Activated CD4-positive, alpha-beta T cell treated with anti-CD3 and anti-CD28 coated beads, Interleukin-2, amount 50 U/mL, for 16 hours (primary cell): Measurements from ENCODE around the gene GEMIN4.

ENCODE experiments used
- DNase-seq: peaks from one replicate; pipeline ENCODE4 v3.0.0-alpha.2; 2020

Gene GEMIN4

DNA sequence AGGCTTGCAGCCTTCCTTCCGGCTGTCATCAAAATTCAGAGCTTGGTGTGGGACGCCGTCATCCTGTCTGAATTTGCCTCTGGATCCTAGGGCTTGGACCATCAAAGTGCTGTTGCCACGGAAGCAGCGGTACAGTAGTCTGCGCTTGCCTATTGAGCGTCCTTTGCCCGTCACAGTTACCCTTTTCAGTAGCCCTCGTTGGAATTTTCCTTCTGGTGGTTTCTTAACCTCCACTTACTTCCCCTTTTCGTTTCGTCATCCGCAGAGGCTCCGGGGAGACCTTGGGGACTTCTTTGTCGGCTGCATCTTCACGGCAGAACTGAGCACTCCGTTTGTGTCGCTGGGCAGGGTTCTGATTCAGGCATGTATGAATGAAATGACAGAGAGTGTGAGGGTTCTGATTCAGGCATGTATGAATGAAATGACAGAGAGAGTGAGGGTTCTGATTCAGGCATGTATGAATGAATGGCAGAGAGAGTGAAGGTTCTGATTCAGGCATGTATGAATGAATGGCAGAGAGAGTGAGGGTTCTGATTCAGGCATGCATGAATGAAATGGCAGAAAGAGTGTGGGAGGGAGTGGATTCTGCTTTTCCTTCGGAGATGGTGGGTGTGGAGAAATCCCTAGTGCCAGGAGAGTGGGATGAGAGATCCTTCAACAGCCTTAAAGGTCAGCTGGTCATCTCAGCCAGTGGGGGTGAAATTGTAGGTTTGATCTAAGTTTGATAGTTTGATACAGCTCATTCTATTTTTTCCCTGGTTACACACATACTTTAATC lies 11.6 kb downstream of the GEMIN4 start:
- peak; percentile 51 for DNase-seq

DNA sequence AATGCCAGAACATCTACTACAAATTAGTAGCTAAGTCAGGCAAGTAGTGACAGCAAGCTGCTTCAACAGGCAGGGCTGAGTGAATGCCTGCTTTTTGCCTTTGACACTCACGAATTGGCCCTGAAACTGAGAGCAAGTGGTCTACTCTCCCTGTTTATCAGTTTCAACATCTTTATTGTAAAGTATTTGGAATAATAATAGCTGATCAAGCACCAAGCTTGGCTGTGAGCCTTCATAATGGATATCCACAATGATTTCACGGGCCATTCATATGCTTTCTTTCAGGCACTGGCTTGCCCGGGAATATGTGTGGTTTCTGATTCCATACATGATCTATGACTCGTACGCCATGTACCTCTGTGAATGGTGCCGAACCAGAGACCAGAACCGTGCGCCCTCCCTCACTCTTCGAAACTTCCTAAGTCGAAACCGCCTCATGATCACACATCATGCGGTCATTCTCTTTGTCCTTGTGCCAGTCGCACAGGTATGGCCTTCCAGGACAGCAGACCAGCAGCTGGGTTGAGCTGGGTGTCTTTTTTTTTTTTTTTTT lies 14.4 kb downstream of the GEMIN4 start:
- DNase-seq: no peak

DNA sequence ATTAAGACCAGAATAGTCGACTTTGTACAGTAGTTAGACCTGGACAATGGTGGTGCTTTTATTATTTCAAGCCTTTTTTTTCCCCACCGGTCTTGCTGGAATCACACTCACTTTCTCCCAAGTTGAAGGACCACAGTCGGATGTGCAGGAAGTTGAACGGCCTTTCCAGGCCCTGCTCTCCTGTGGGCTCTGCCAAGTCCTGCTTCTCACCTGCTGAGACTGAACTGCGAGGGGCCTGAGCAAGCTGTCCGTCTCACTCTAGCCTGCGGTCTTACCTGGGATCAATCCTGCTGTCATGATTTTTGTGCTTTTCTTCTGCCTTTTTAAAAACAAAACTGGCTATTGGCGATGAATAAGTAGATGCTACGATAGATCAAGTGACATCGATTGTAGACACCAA lies 18.3 kb downstream of the GEMIN4 start:
- DNase-seq: no peak

DNA sequence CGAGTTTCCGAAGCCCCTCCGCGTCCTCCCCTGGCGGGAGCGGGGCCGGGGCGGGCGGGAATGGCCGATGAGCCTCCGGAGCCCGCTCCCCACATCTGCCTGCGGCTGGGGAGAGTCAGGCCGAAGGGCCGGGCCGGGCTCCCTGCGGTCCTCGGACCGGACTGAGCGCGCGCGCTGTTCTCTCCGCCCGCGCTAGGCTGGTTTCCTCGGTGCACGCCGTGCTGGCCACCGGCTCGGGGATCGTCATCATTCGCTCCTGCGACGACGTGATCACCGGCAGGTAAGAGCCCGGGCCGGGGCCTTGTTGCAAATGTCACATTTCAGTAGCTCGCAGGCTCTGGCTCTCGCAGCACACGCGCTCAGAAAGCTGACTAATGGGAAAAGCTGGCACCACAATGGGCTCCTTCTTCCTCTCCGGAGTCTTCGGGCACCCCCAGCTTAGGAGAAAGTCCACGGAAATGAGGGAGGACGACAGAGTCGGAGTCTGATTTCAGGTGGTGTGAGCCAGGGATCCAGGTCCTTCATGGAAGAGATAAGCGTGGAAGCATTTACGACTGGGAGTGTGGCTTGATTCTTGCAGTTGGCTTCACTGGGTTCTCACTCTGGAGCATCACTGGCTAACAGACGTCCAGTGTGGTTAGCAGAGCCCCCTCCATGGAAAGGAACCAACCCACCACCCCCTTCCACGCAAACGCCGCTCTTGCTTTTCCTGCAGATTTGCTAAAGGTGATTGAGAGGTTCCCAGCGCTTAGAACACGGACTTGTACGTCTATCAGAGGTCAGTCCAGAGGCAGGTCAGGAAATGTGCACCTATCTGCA lies 19.0 kb downstream of the GEMIN4 start:
- DNase-seq: peak; percentile 52

DNA sequence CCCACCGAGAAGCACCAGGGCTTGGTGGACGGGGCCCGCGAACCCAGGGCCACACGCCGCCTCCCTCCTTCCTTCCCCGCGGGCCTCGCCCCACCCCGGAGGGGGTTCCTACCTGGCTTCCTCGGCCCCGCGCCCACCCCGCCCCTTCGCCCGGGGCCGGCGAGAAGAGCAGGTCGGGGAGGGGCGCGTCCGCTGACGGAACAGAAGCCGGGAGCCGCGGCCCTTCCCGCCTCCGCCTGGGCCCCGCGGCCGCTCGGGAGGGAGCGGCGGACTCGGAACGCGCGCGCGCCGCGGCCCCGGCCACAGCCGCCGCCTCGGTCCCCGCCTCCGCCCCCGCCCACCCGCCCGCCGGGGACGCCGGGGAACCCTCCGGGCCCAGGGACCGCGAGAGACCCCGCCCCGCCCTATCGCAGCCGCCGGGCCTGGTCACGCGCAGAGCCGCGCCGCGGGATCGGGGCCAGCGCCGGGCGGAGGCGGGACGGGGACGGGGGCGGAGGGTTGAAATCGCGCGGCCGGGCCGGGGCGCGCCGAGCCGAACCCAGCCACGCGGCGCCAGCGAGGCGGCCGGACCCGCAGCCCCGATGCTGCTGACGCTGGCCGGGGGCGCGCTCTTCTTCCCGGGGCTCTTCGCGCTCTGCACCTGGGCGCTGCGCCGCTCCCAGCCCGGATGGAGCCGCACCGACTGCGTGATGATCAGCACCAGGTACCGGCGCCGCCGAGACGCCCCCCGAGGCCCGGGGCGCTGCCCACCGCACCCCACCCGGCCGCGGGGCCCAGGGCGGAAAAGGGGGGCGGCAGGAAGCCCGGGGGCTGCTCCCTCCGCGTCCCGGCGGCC lies 19.8 kb downstream of the GEMIN4 start, which contains the start of gene TLCD3A:
TLCD3A (plus strand) TSS at position 530 of the 835 bp plus-strand sequence; CDS start at position 582, 52 bp downstream.
- peak; percentile 46 for DNase-seq

DNA sequence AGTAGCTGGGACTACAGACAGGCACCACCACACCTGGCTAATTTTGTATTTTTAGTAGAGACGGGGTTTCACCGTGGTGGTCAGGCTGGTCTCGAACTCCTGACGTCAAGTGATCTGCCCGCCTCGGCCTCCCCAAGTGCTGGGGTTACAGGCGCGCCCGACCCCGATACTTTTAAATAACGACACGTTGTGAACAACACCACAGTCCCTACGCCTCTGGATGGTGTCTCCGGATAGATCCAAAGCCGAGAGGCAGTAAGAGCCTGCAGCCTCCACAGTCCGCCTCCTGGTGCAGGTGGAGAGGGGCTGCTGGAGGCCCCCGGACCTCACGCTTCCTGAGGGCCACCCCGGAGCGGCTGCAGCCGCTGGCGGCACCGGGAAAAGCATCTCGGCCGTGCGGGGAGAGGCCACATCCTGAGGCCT lies 20.4 kb downstream of the GEMIN4 start:
- no peak for DNase-seq

DNA sequence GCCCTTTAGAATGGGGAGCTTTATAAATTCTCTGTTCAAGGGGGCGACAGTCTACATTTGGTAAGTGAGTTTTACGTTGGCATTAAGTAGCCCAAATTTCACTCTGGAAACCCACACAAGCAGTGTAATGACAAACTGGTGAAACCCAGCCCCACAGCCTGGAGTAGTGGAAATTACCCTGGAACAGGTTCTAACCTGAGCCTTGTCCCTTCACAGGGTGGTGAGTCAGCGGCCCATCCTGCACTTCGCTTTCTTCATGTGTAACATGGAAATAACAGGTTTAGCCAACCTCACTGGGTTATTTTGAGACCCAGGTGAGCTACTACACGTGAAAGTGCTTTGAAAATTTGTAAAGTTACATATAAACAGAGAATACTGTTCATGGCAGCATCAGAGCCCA lies 23.2 kb downstream of the GEMIN4 start:
- no peak for DNase-seq

DNA sequence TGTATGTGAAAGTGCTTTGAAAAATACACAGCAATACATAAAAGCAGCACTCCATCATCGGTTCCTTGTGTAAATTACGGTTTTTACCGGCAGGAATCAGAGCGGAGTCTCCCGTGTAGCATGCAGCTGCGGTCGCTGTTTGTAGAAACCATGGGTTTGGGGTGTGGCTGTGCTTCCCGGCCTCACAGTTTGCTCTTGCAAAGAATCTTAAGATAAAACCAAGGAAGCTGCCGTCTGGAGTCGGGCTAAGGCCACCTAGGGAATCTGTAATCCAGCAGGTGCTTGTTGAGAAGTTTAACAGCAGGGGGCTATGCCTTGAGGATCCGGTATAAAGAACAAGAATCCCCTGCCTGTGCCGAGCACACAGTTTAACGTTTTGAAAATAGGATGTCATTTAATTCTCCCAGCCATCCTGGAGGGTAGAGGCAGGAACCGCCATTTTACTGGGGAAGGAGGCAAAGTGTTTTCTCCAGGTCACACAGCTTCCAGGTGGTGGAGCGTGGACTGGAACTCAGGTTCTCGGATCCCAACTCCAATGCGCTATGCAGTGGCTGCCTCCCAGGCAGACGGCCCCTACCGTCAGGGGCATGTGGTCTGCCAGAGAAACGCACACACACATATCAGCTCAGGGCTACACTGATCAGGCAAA lies 25.7 kb downstream of the GEMIN4 start:
- no peak for DNase-seq

DNA sequence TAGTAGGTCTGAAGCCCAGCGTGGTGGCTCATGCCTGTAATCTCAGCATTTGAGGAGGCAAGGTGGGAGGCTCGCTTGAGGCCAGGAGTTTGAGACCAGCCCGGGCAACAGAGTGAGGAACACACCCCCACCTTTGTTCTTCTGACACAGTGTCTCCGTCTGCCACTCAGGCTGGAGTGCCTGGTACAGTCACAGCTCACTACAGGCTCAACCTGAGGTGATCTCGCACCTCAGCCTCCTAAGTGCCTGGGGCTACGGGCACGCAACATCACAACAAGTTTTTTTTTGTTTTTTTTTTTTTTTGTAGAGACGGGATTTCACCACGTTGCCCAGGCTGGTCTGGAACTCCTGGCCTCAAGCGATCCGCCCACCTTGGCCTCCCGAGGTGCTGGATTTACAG lies 26.3 kb downstream of the GEMIN4 start:
- DNase-seq: no peak

DNA sequence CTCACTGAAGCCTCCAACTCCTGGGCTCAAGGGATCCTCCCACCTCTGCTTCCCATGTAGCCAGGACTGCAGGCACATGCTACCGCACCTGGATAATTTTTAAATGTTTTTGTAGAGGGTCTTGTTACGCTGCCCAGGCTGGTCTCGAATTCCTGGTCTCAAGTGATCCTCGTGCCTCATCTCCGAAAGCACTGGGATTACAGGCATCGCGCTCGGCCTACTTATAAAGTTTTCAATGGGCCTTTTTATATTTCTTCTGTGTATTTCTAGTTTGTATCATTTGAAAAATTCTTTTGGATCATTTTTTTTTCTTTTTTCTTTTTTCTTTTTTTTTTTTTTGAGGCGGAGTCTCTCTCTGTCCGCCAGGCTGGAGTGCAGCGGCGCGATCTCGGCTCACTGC lies 27.0 kb downstream of the GEMIN4 start:
- DNase-seq: no peak

DNA sequence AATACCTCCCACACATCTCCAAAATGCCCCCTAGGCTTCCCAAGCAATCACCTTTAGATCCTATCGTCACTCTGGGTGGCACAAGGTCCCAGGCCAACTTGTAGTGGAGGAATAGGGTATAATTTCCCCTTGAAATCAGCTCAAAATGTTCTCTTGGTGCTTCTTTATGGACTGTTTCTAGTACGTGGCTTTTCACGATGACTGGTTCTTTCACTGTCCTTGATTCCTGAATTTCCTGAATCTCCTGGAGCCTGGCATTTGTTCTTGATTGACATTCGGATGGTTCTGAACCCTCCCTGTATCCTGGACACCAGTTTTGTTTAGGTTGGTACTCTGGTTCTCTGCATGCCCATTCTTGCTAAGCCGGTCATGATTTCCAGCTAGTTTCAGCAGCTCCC lies 30.5 kb downstream of the GEMIN4 start:
- DNase-seq: no peak

DNA sequence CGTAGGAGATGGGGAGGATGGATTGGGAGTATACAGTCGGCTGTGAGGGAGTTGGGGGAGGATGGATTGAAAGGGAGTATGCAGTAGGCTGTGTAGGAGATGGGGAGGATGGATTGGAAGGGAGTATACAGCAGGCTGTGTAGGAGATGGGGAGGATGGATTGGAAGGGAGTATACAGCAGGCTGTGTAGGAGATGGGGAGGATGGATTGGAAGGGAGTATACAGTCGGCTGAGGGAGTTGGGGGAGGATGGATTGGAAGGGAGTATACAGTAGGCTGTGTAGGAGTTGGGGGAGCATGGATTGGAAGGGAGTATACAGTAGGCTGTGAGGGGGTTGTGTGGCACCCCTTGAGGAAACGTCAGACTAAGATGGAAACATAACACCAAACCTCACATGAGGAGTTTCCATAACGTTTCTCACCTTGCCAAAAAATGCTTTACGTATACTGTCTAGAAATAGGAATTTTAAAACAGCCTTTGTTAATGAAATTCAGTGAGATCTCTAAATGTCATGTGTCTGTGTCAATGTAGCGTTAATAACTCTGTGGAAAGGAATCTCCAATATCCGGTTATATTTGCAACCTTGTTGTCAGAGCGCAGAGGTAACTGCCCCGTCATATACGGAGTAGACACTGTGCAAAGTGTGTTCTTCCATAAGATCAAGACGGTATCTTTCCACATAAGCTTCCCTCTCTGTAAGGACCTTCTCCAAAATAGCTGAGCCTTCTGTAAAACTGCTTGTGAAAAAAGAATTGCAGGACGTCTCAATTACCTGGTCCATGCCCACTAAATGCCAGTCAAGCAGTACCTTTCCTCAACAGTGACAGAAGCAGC lies 31.1 kb downstream of the GEMIN4 start:
- no peak for DNase-seq

DNA sequence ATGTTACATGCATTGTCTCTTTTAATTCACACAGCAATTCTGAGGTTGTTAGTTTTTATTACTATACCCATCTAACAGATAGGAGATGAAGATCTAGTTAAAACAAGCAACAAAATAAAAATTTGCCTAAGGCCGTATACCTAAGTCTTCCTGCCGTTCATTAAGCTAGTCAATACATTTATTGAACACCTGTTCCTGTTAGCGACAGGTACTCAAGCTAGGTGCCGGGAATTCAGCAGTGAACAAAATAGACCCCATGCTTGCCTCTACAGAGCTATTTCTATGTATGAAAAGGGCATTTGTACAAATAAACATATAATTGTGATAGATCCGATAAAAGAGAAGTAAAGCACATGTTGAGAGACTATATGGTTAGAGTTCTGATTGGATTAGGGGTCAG lies 34.0 kb downstream of the GEMIN4 start:
- no peak for DNase-seq

DNA sequence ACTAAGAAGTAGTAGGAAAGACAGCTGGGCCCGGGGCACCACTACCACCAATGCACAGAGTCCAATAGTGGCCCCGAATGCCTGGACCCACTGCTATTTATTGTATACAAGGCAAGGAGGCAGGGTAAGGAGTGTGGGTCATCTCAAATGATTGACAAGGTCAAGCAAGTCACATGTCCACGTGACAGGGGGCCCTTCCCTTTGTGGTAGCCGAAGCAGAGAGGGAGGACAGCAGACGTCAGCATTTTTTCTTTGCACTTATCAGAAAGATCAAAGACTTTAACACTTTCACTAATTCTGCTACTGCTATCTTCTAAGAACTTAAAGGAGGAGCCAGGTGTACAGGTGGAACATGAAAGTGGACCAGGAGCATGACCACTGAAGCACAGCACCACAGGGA lies 43.9 kb downstream of the GEMIN4 start:
- no peak for DNase-seq

DNA sequence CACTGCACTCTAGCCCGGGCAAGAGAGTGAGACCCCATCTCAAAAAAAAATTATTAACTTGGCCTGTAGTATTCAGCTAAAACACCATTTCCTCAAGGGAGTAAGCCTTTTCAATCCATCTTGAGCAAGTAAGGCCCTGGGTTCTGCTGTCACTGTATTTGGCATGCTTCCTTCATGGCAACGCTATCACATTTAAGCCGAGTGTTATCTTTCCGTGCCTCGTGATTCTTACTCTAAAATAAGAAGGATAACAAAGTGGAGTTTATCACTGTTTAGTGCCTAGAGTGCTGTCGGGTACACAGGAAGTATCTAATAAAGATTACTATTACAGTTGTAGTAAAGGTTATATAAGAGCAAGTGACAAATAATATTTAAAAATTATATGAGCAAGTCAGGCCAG lies 46.2 kb downstream of the GEMIN4 start:
- no peak for DNase-seq

DNA sequence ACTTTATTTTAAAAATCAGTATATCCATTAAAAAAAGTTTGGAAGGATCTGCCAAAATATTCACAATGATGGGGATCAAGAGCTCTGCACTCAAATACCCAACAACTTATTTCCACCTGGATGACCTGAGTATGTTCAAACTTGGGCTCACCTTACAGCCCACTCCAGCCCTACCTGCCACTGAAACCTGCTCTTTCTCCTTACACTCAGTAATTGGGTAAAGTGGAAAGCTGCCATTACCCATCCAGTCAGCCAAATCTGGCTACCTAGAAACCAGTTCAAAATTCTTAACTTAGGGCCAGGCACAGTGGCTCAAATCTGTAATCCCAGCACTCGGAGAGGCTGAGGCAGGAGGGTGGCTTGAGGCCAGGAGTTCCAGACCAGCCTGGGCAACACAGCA lies 47.1 kb downstream of the GEMIN4 start:
- DNase-seq: no peak

DNA sequence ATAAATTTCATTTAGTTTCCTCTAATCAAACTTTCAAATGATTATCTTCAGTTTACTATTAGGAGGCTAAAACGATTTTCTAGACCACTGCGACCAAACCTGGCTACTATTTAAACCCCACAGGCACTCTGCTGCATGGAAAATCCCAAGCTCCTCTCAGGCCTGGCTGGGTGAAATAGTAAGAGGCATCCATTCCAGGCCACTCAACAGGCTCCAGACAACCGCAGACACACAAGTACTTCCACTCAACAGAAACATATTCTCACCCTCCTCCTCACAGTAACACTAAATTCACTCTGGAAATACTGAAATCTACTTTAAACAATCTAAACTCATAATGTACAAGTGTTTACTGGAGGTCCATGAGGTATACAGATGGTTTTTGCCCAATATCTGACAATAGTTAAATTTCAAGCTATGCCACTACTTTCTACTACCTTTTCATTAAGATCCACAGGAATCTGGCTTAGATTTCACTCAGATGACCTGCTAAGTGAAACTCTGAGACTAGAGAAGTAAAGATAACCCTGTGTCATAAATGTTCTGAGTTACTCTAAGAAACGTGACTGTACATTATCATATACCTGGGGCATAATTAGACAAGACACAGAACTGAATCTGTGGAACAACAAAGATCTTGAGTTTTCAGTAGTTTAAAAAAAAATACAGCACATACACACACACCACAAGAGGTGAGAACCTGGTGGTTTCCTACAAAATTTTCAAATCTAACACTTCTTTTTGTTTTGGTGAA lies 47.8 kb downstream of the GEMIN4 start:
- no peak for DNase-seq

DNA sequence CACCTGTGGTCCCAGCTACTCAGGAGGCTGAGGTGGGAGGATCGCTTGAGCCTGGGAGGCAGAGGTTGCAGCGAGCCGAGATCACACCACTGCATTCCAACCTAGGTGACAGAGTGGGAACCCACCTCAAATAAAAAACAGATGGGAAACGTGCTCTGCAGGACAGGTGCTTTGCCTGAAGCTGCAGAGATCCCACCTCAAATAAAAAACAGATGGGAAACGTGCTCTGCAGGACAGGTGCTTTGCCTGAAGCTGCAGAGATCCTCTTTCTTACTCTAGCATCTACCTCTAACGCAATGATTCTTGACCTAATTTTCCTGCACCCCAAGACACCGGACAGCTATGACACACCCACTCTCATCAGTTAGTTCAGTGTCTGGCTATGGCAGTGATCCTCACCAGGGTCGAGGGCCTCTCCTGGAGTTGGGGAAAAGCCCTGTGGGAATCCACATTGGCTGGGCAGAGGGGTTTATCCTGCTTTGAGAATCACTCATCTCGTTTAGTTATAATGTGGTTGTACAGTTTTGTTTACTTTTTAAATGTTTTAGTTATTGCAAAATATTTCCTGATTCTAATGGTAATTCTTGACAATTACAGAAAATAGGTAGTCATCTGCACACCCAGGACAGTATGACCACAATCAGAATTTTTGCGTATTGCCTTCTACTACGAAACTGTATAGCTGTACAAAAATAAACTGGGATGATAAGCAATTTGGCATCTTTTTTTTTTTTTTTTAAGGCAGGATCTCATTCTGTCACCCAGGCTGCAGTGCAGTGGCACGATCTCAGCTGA lies 48.8 kb downstream of the GEMIN4 start:
- no peak for DNase-seq

DNA sequence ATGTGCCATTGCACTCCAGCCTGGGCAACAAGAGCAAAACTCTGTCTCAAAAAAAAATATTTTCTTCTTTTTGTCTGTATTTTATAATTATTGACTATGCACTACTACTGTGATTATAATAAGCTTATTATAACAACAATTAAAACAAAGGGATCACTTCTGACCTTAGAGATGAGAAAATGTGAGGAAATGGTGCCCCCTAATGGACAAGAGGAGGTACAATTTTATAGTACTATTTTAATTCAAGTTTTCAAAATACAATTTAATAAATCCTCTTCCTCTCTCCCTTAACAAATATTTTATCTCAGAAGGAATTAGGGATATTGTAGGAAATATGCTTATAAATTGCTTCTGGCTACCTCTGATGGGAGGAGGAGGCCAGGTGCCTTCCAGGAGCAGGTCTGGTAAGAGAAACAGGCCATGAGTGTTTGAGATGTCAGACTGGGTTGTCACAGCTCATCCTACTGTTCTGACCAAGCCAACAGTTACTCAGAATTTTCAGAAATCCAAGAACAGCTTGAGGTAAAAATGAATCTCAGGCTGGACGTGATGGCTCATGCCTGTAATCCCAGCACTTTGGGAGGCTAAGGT lies 51.5 kb downstream of the GEMIN4 start:
- peak; percentile 40 for DNase-seq
